ENCODE results near the gene SHH. TPM values are rescaled to one million over a fixed set of nuclear protein-coding genes. Genes with fewer than 3 reads are reported as not detected.
A peak's percentile ranks its signal among the peaks of the same experiment; 100 is the strongest.

The SHH gene
- total RNA-seq, 6 experiments from 2014 or later, result 6.8 to 18.6 (median 12.4) TPM

- WGBS (ENCODE audit: insufficient coverage, low coverage, low lambda C conversion rate, missing lambda C conversion rate), result no CpG with 5 or more reads among the region's 5 CpGs
- peak in 2 of 3 donors; percentile 36 to 40 for DNase-seq
- H3K36me3 ChIP-seq, result no peaks in the 10 kb centered on the region
- no peaks in the 10 kb centered on the region for H3K27me3 ChIP-seq
- intact Hi-C loops (cut with DNase I), result no loop called here
- H3K27ac ChIP-seq, result no peak overlapping the region
- H3K4me3 ChIP-seq, result no peak overlapping the region
- peaks cover 0 to 4% (median 0%) of the 10 kb centered on the region in 4 donors for H3K9me3 ChIP-seq
- no peak for ATAC-seq
- H3K4me1 ChIP-seq, result no peaks in the 10 kb centered on the region
- TF ChIP-seq POLR2A (IDR thresholded peaks at IDR 0.05), result no peak
- TF ChIP-seq, protein P1, sequence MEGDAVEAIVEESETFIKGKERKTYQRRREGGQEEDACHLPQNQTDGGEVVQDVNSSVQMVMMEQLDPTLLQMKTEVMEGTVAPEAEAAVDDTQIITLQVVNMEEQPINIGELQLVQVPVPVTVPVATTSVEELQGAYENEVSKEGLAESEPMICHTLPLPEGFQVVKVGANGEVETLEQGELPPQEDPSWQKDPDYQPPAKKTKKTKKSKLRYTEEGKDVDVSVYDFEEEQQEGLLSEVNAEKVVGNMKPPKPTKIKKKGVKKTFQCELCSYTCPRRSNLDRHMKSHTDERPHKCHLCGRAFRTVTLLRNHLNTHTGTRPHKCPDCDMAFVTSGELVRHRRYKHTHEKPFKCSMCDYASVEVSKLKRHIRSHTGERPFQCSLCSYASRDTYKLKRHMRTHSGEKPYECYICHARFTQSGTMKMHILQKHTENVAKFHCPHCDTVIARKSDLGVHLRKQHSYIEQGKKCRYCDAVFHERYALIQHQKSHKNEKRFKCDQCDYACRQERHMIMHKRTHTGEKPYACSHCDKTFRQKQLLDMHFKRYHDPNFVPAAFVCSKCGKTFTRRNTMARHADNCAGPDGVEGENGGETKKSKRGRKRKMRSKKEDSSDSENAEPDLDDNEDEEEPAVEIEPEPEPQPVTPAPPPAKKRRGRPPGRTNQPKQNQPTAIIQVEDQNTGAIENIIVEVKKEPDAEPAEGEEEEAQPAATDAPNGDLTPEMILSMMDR (IDR thresholded peaks at IDR 0.05), result no peak
Measured at GRCh38 chr7:155851892-155852291, 39.6 kb upstream of the SHH start.

GRCh38 chr7:155850766-155851678 lies 38.8 kb upstream of the SHH start:
- DNase-seq, result peak in 2 of 3 donors; percentile 32 to 41
- H3K36me3 ChIP-seq, result no peaks in the 10 kb centered on the region
- H3K4me3 ChIP-seq, result no peak overlapping the region
- H3K27ac ChIP-seq, result no peak overlapping the region
- 71% methylated on average over 15 of the region's 22 CpGs for WGBS (ENCODE audit: insufficient coverage, low coverage, low lambda C conversion rate, missing lambda C conversion rate)
- intact Hi-C loops (cut with DNase I), result no loop called here
- no peak for TF ChIP-seq POLR2A (IDR thresholded peaks at IDR 0.05)
- TF ChIP-seq, protein P1 (IDR thresholded peaks at IDR 0.05), result no peak
- H3K4me1 ChIP-seq, result no peaks in the 10 kb centered on the region
- ATAC-seq, result no peak
- no peaks in the 10 kb centered on the region for H3K27me3 ChIP-seq
- peaks cover 0 to 4% (median 0%) of the 10 kb centered on the region in 4 donors for H3K9me3 ChIP-seq

DNA sequence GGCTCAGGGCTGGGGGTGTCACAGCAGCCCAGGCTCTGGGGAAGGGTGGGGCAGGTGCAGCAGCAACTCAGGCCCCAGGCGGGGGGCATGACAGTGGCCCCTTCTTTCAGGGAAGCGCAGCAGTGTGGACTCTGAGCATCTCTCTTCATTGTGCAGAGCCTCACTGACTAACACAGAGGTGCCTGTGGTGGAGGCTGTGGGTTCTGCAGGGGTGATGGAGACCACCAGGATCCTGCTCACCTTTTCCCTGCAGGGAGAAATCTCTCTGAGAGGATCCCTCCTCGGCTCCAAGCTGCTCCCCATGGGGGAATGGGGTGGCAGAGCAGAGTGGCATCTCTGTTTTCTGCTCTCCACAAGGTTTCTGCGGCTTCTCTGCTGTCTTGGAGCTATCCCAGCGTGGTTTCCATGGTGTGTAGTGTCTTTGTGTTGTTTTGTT lies 37.8 kb upstream of the SHH start:
- intact Hi-C loops (cut with DNase I), result no loop called here
- Histone ChIP-seq H3K27me3 (no peaks in the 10 kb centered on the region), H3K27ac (no peak overlapping the region), H3K4me1 (no peaks in the 10 kb centered on the region), H3K36me3 (no peaks in the 10 kb centered on the region), H3K4me3 (no peak overlapping the region), H3K9me3 (peaks cover 0 to 2% (median 0%) of the 10 kb centered on the region in 4 donors)
- whole genome bisulfite sequencing (ENCODE audit: insufficient coverage, low coverage, low lambda C conversion rate, missing lambda C conversion rate), result no CpG with 5 or more reads among the region's 5 CpGs
- DNase-seq (no peak), ATAC-seq (no peak)
- TF ChIP-seq, protein P1 (IDR thresholded peaks at IDR 0.05), result no peak
- TF ChIP-seq POLR2A (IDR thresholded peaks at IDR 0.05), result no peak

DNA sequence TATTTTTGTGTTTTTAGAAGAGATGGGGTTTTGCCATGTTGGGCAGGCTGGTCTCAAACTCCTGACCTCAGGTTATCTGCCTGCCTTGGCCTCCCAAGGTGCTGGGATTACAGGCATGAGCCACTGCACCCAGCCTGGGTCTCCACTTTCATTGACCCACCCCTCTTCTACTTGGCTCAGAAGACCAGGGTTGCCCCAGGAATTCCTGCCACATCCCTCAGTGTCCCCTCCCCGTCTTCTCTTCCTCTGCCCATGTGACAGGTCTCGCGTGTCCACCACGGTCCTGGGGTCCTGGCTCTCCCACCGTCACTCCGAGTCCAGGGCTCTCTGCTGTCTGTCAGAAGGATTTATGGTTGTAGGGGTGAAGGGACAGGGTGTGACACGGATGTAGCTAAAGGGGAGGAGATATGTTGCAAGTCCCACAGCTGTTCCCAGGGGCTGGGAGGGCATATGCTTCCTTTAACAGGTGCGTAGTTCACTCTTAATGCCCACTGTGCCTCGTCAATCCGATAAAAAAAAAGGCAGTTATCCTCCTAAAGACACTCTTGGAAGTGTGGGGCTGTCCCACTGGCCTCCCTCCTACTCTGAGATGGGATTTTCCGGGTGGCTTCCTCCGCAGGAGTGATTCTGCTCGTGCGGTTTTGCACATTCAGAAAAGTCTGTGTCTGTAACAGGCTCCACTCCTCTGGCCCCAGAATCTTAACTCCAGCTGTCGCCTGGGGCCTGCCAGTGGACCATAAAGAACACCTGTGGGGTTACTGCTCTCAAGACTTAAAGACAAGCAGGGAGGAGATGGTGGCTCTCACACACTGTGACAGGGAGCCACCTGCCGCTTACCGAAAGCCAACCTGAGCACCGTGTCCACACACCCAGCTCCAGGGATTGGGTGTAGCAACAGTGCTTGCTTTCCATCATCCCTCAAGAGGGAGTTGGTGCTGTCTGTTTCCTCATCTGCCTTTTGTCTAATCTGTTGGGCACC lies 36.7 kb upstream of the SHH start:
- intact Hi-C loops (cut with DNase I), result no loop called here
- no peaks in the 10 kb centered on the region for H3K9me3 ChIP-seq
- DNase-seq (peak in 1 of 3 donors; percentile 41), ATAC-seq (no peak)
- no peaks in the 10 kb centered on the region for H3K27me3 ChIP-seq
- H3K27ac ChIP-seq, result no peak overlapping the region
- TF ChIP-seq POLR2A (IDR thresholded peaks at IDR 0.05), result no peak
- TF ChIP-seq, protein P1 (IDR thresholded peaks at IDR 0.05), result no peak
- no peaks in the 10 kb centered on the region for H3K36me3 ChIP-seq
- WGBS (ENCODE audit: insufficient coverage, low coverage, low lambda C conversion rate, missing lambda C conversion rate), result 70% methylated on average over 5 of the region's 18 CpGs
- H3K4me3 ChIP-seq, result no peak overlapping the region
- peaks cover 0 to 1% (median 0%) of the 10 kb centered on the region in 4 donors for H3K4me1 ChIP-seq
